GM10266 (cell line): ENCODE measurements around the gene MMRN2.
"Not testable (repeated sequence)": the region's sequence is repeated elsewhere in the genome, so short reads cannot be mapped to it uniquely, and the experiment has no call there.

Experiments used
- DNase-seq: peaks from one replicate; pipeline ENCODE4 v3.0.0; 2012; ENCODE audit errors: extremely low spot score
- CTCF ChIP-seq: IDR thresholded peaks from 2 replicates; pipeline ENCODE4 v1.5.1; 2012; ENCODE audit warnings: mild to moderate bottlenecking, low read depth; ENCODE audit not compliant: control insufficient read depth, insufficient read depth; ENCODE audit errors: missing control alignments

MMRN2 gene

GRCh38 chr10:86958116-86958900 is 893 bp upstream of the MMRN2 start, which contains the start of gene SNCG:
Gene SNCG, plus strand, starts transcription at chr10:86958599. Its CDS starts 99 bp downstream, at chr10:86958698.
- no peak for TF ChIP-seq CTCF
- DNase-seq: no peak

DNA sequence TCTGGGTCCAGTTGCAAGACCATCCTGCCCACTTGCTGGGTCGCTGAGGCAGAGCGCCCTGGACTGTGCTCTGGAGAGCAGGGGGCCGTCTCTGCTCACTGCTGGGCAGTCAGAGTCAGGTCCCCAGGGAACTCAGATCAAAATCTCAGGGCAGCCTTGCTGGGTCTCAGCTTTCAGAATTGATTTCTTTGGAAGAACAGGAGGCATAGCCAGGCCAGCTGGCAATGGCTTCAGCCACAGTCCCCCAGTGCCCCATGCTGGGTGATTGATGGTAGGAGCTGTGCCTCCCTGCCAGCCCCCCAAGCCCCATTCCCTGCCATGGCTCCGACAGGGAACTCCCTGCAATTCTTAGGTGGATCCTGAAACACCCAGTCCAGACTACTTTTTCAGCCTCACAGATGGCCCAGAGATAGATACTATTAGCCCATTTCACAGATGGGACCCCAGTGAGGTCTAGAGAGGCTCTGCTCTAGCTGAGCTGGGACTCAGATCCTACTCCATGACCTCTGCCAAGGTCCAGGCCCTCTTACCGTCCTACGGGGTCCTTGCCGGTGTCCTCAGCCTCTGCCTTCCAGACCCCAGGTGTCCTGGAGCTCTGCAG is 467 bp downstream of the MMRN2 start:
- no peak for DNase-seq
- TF ChIP-seq CTCF: no peak

DNA sequence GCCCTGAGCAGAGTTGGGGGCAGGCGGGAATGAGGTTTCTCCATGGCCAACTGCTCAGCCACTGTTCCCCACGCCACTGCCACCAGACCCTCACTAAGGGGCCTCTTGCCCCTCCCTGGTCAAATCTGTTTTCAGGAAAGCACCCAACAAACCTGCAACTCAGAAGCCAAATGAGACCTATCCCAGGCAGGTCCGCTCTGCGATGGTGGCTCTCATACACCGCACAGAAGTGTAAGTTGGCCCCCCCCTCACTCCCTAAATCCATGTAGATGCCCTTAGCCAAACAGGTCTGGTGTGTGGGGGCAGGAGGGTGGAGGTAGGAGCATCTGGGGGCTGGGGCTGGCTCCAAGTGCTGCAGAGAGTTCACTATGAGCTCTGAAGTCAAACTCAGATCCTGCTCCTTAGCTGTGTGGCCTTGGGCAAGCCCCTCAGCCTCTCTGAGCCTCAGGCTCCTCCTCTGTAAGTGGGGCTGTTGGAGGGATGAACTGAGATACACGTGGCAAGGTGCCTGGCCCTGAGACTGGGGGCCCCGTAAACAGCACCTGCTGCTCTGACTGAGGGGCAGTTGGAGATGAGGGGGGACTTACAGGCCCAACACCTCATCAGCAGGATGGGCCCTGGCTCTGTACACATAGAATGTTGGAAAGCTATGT is 1.1 kb downstream of the MMRN2 start:
- no peak for DNase-seq
- no peak for TF ChIP-seq CTCF

- no peak for TF ChIP-seq CTCF
- DNase-seq: no peak
Observed at GRCh38 chr10:86955501-86956194, 1.8 kb downstream of the MMRN2 start.

GRCh38 chr10:86954681-86955500 is 2.5 kb downstream of the MMRN2 start:
- no peak for TF ChIP-seq CTCF
- DNase-seq: no peak

- no peak for DNase-seq
Observed at GRCh38 chr10:86953747-86954680, 3.4 kb downstream of the MMRN2 start.

DNA sequence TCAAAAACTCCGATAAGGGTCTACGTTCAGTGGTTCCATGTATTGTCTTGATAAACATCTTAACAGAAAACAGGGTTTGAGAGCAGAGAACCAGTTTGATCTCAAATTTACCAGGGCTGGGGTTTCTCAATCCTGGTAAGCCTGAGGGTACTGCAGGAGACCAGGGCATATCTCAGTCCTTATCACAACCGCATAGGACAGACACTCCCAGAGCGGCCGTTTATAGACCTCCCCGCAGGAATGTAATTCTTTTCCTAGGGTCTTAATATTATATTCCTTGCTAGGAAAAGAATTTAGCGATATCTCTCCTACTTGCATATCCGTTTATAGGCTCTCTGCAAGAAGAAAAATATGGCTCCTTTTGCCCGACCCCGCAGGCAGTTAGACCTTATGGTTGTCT is 4.7 kb downstream of the MMRN2 start:
- not testable (repeated sequence) for DNase-seq

More at GRCh38 chr10:86953747-86954680, 3.4 kb downstream of the MMRN2 start:
- TF ChIP-seq CTCF: no peak
